Right atrium auricular region (tissue), 2 donors: Measurements from ENCODE around the gene RBBP4. TPM values are rescaled to one million over a fixed set of nuclear protein-coding genes. Genes with fewer than 3 reads are reported as not detected.

ENCODE experiments used
- DNase-seq: peaks from one replicate; pipeline ENCODE4 v3.0.0-alpha.2; 2019; ENCODE audit warnings: low spot score
- H3K27ac ChIP-seq, 2 donors: fragments of 200-600 bp; sonication (generic); 1 replicate in 1 of 2; 2 replicates in 1 of 2; pipeline ENCODE4 v1.5.1; 2016 to 2019
- H3K27me3 ChIP-seq, 2 donors: fragments of 200-600 bp; sonication (generic); one replicate each; pipeline versions ENCODE4 v1.5.1 to v1.6.0; 2017 to 2019
- H3K36me3 ChIP-seq: fragments of 200-600 bp; sonication (generic); one replicate; pipeline ENCODE4 v1.5.1; 2016
- H3K4me1 ChIP-seq, 2 donors: fragments of 200-600 bp; sonication (generic); one replicate each; pipeline versions ENCODE4 v1.5.1 to v1.6.0; 2017 to 2019
- H3K4me3 ChIP-seq, 2 donors: fragments of 200-600 bp; sonication (generic); 1 replicate in 1 of 2; 2 replicates in 1 of 2; pipeline ENCODE4 v1.5.1; 2017 to 2019; ENCODE audit warnings: mild to moderate bottlenecking in 1 of 2, moderate library complexity in 1 of 2
- H3K9me3 ChIP-seq, 2 donors: fragments of 200-600 bp; sonication (generic); one replicate each; pipeline ENCODE4 v1.5.1; 2019
- CTCF ChIP-seq, 2 donors: fragments of 200-600 bp; sonication (generic); IDR thresholded peaks; one replicate each; pipeline ENCODE4 v1.5.1; 2019; ENCODE audit warnings: antibody characterized with exemption in 2 of 2
- total RNA-seq, 2 donors: library from RNA; depleted of rRNA; stranded (reverse); fragments of >200 nt; gene quantifications; one replicate each; pipeline ENCODE4 v1.1.0, GENCODE V29; 2016

The RBBP4 gene
- total RNA-seq, 2 donors from 2014 or later = 62.5 to 65.7 TPM

- Histone ChIP-seq H3K9me3 (no peaks in the 10 kb centered on the region), H3K4me3 (peak within 1 kb of the TSS; percentile 56 to 73), H3K4me1 (peaks cover 0 to 37% of the 10 kb centered on the region in 2 donors), H3K27me3 (no peaks in the 10 kb centered on the region), H3K36me3 (no peaks in the 10 kb centered on the region), H3K27ac (peak within 1 kb of the TSS; percentile 94)
- TF ChIP-seq CTCF (IDR thresholded peaks at IDR 0.05) = no peak
- no peak for DNase-seq
These were observed 51.8 kb downstream of the RBBP4 start, which contains the start of gene SYNC for GRCh38 chr1:32702599-32703478. SYNC (minus strand) TSS chr1:32702770; CDS start chr1:32702660, 110 bp downstream.

GRCh38 chr1:32703479-32704291, 52.7 kb downstream of the RBBP4 start:
- H3K4me1 ChIP-seq = peaks cover 0 to 37% of the 10 kb centered on the region in 2 donors

GRCh38 chr1:32705516-32705915, 54.5 kb downstream of the RBBP4 start:
- peaks cover 0 to 37% of the 10 kb centered on the region in 2 donors for H3K4me1 ChIP-seq
- H3K4me3 ChIP-seq = no peak overlapping the region
- H3K36me3 ChIP-seq = no peaks in the 10 kb centered on the region
- no peaks in the 10 kb centered on the region for H3K27me3 ChIP-seq
- no peak overlapping the region for H3K27ac ChIP-seq
- DNase-seq = no peak
- no peaks in the 10 kb centered on the region for H3K9me3 ChIP-seq
- TF ChIP-seq CTCF (IDR thresholded peaks at IDR 0.05) = no peak

More at GRCh38 chr1:32703479-32704291, 52.7 kb downstream of the RBBP4 start:
- Histone ChIP-seq H3K27ac (peak overlapping the region; percentile 94), H3K27me3 (no peaks in the 10 kb centered on the region), H3K9me3 (no peaks in the 10 kb centered on the region), H3K36me3 (no peaks in the 10 kb centered on the region), H3K4me3 (peak overlapping the region in 1 of 2 donors; percentile 73)
- no peak for TF ChIP-seq CTCF (IDR thresholded peaks at IDR 0.05)
- no peak for DNase-seq

- no peak for DNase-seq
- no peak for TF ChIP-seq CTCF (IDR thresholded peaks at IDR 0.05)
- Histone ChIP-seq H3K4me1 (peaks cover 0 to 31% of the 10 kb centered on the region in 2 donors), H3K27ac (no peak overlapping the region), H3K27me3 (no peaks in the 10 kb centered on the region), H3K4me3 (no peak overlapping the region), H3K36me3 (no peaks in the 10 kb centered on the region), H3K9me3 (no peaks in the 10 kb centered on the region)
These were observed 55.5 kb downstream of the RBBP4 start for GRCh38 chr1:32706491-32706890.

GRCh38 chr1:32709075-32709474, 58.1 kb downstream of the RBBP4 start:
- no peak for DNase-seq
- Histone ChIP-seq H3K4me3 (no peak overlapping the region), H3K27me3 (no peaks in the 10 kb centered on the region), H3K27ac (no peak overlapping the region), H3K4me1 (peaks cover 0 to 10% of the 10 kb centered on the region in 2 donors), H3K9me3 (no peaks in the 10 kb centered on the region), H3K36me3 (no peaks in the 10 kb centered on the region)
- no peak for TF ChIP-seq CTCF (IDR thresholded peaks at IDR 0.05)
